Osteocyte (in vitro differentiated cells): ENCODE measurements around the gene ULK3. TPM values are rescaled to one million over a fixed set of nuclear protein-coding genes. Genes with fewer than 3 reads are reported as not detected.

ENCODE experiments used
- DNase-seq: peaks from one replicate; pipeline ENCODE4 v3.0.0; 2021; ENCODE audit warnings: mixed read lengths; ENCODE audit not compliant: unreplicated experiment; ENCODE audit errors: extremely low spot score
- H3K27ac Mint-ChIP-seq: one replicate; pipeline ENCODE4 v1.8.0; 2021; ENCODE audit warnings: mild to moderate bottlenecking, mixed read lengths; ENCODE audit not compliant: unreplicated experiment
- H3K27me3 Mint-ChIP-seq: one replicate; pipeline ENCODE4 v1.8.0; 2021; ENCODE audit warnings: mixed read lengths; ENCODE audit not compliant: unreplicated experiment
- H3K36me3 Mint-ChIP-seq: one replicate; pipeline ENCODE4 v1.8.0; 2021; ENCODE audit warnings: mixed read lengths; ENCODE audit not compliant: unreplicated experiment
- H3K4me1 Mint-ChIP-seq: one replicate; pipeline ENCODE4 v1.8.0; 2021; ENCODE audit warnings: mixed read lengths; ENCODE audit not compliant: unreplicated experiment
- H3K4me3 Mint-ChIP-seq: one replicate; pipeline ENCODE4 v1.8.0; 2021; ENCODE audit warnings: mild to moderate bottlenecking, moderate library complexity, mixed read lengths; ENCODE audit not compliant: unreplicated experiment
- H3K9me3 Mint-ChIP-seq: one replicate; pipeline ENCODE4 v1.8.0; 2021; ENCODE audit warnings: mixed read lengths; ENCODE audit not compliant: unreplicated experiment
- total RNA-seq: library from RNA; stranded (reverse); gene quantifications from 2 replicates; pipeline ENCODE4 v1.2.1, GENCODE V29; 2021
- TF ChIP-seq, protein P1 (sequence below): fragments of 200-600 bp; sonication (generic); IDR thresholded peaks from 2 replicates; pipeline ENCODE4 v1.5.0; 2021; ENCODE audit warnings: antibody characterized with exemption, mild to moderate bottlenecking, moderate library complexity

ULK3 gene
- total RNA-seq, 1 donor from 2014 or later, result 32.4 TPM

DNA sequence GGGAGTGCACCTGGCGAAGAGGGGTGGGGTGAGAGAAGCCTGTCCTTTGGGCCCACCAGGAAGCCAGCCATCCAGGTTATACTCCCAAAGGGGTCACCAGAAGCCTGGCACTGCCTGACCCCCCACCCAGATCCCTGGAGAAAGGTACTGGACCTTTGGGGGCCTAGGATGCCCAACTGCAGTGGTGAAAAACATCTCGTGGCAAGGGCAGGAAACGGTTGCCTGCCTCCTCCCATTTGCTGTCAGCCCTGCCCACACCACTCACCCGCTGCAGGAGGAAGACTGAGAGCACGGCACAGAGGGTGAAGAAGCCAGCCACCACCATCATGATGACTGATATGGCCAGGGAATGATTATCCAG lies 2.2 kb upstream of the ULK3 start:
- Mint-ChIP-seq H3K4me3 (no peak overlapping the region), H3K27ac (no peak overlapping the region), H3K27me3 (no peaks in the 10 kb centered on the region), H3K4me1 (peaks cover 20% of the 10 kb centered on the region), H3K9me3 (no peaks in the 10 kb centered on the region), H3K36me3 (peaks cover 29% of the 10 kb centered on the region)
- TF ChIP-seq, protein P1, sequence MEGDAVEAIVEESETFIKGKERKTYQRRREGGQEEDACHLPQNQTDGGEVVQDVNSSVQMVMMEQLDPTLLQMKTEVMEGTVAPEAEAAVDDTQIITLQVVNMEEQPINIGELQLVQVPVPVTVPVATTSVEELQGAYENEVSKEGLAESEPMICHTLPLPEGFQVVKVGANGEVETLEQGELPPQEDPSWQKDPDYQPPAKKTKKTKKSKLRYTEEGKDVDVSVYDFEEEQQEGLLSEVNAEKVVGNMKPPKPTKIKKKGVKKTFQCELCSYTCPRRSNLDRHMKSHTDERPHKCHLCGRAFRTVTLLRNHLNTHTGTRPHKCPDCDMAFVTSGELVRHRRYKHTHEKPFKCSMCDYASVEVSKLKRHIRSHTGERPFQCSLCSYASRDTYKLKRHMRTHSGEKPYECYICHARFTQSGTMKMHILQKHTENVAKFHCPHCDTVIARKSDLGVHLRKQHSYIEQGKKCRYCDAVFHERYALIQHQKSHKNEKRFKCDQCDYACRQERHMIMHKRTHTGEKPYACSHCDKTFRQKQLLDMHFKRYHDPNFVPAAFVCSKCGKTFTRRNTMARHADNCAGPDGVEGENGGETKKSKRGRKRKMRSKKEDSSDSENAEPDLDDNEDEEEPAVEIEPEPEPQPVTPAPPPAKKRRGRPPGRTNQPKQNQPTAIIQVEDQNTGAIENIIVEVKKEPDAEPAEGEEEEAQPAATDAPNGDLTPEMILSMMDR, result no peak
- DNase-seq, result no peak

DNA sequence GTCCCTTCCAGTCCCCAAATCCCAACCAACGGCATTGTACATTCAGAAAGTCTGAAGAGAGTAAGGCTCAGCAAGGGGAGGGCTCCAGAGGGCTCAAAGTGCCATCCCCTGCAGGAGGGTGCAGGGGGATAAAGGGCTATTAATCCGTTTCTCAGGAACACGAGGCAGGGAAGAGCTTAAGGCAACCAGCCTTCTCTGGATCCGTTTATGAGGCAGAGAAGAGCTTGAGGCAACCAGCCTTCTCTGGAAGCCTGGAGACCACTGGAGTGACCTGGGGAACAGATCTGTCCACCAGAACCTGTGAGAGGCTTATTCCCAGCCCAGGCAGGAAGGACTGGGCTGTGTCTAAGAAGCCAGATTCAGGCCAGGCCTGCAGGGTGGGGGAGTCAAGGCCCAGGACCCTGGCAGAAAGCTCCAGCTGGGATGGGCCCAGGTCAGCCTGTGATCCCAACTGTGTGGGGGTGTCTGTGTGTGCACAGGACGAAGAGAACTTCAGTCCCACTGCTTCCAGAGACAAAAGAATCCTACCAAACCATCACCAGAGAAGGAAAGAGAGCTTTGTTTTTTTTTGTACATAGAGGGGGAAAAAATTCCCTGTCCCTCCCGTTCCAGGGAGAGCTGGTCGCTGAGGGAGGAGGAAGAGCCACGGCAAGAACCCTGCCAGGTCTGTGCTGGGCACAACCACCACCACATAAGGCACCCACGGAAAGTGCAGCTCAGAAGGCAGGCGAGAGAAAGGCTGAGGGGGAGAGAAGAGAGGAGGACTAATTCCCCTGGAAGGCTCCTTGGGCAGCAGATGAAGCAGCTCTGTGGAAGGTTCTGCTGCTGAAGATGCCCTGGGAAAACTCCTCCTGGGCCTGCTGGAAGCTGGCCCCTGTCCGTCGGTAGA lies 1.6 kb upstream of the ULK3 start:
- no peak for DNase-seq
- Mint-ChIP-seq H3K4me3 (no peak overlapping the region), H3K27me3 (no peaks in the 10 kb centered on the region), H3K9me3 (no peaks in the 10 kb centered on the region), H3K27ac (peak overlapping the region; percentile 52), H3K36me3 (peaks cover 24% of the 10 kb centered on the region), H3K4me1 (peaks cover 20% of the 10 kb centered on the region)
- TF ChIP-seq, protein P1, result no peak

DNA sequence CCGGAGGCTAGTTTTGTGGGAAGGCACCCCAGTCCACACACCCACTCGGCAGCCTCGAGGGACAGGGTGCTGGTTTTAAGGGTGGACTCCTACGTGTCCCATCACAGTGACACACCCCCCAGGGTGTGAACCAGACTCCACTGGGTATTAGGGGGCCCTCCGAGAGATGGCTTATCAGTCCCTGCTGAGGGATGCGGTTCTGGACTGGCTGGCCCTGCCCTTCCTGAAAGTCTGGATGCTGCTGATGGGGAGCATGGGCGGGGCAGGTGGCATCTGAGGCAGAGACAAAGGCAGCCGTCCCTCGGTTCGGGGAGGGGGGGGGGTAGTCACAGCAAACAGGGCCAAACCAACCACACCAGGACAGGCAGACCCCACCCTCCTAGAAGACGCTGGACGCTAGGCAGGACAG lies 939 bp upstream of the ULK3 start:
- Mint-ChIP-seq H3K9me3 (no peaks in the 10 kb centered on the region), H3K36me3 (peaks cover 25% of the 10 kb centered on the region), H3K4me3 (no peak overlapping the region), H3K27me3 (no peaks in the 10 kb centered on the region), H3K27ac (peak overlapping the region; percentile 94), H3K4me1 (peaks cover 20% of the 10 kb centered on the region)
- no peak for DNase-seq
- TF ChIP-seq, protein P1, result no peak

DNA sequence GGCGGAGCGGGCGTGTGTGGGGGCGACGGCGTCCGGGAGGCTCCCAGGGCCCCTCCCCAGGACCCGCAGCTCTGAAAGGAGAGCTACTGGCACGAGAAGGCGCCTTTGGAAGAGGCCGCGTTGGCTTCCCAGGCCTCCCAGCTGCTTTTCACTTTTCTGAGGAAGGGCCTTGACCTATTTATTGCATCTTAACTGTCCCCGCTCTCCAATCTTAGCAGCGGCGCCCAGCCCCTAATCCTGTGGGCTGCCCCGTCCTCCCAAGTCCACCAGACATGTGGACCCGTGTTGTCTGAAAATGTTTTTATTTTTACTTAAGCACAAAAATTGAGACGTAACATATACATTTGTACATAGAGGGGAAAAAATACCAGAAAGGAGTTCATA lies 481 bp upstream of the ULK3 start:
- H3K27me3 Mint-ChIP-seq, result no peaks in the 10 kb centered on the region
- TF ChIP-seq, protein P1, result no peak
- peak overlapping the region; percentile 77 for H3K4me3 Mint-ChIP-seq
- H3K36me3 Mint-ChIP-seq, result peaks cover 23% of the 10 kb centered on the region
- H3K27ac Mint-ChIP-seq, result peak overlapping the region; percentile 94
- H3K4me1 Mint-ChIP-seq, result peaks cover 20% of the 10 kb centered on the region
- no peak for DNase-seq
- no peaks in the 10 kb centered on the region for H3K9me3 Mint-ChIP-seq

DNA sequence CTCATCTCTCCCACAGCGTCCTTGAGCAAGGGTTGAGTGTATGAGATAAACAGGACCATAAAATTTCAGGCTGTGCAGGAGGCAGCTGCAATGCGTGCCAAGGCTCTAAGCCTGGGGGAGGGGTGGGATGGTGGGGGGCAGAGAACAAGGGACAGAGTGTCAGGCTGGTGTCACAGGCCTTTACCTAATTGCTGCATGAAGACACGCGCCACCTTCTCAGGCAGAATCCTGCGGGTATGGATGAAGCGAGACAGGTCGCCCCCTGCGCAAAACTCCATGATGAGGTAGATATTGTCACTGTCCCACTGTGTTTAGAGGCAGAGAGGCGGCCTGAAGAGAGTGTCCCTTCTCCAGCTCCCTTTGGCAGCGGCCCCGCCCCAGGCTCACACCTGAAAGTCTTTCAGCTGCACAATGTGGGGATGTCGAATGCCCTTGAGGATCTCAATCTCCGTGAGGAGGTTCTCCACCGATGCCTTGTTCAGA lies 1.0 kb downstream of the ULK3 start:
- H3K36me3 Mint-ChIP-seq, result peaks cover 15% of the 10 kb centered on the region
- H3K27ac Mint-ChIP-seq, result peak overlapping the region; percentile 44
- H3K9me3 Mint-ChIP-seq, result no peaks in the 10 kb centered on the region
- H3K27me3 Mint-ChIP-seq, result no peaks in the 10 kb centered on the region
- H3K4me3 Mint-ChIP-seq, result peak overlapping the region; percentile 91
- TF ChIP-seq, protein P1, result no peak
- H3K4me1 Mint-ChIP-seq, result peaks cover 20% of the 10 kb centered on the region
- DNase-seq, result no peak
